ENCODE measurements around the gene TBX20.
"Not testable (repeated sequence)": the region's sequence is repeated elsewhere in the genome, so short reads cannot be mapped to it uniquely, and the experiment has no call there.

- TF ChIP-seq EZH2 (IDR thresholded peaks at IDR 0.05; ENCODE audit: borderline replicate concordance); EZH2phosphoT487 (IDR thresholded peaks at IDR 0.05; ENCODE audit: low read depth, severe bottlenecking, unreplicated experiment): not testable (repeated sequence)
- TF ChIP-seq, protein P1, sequence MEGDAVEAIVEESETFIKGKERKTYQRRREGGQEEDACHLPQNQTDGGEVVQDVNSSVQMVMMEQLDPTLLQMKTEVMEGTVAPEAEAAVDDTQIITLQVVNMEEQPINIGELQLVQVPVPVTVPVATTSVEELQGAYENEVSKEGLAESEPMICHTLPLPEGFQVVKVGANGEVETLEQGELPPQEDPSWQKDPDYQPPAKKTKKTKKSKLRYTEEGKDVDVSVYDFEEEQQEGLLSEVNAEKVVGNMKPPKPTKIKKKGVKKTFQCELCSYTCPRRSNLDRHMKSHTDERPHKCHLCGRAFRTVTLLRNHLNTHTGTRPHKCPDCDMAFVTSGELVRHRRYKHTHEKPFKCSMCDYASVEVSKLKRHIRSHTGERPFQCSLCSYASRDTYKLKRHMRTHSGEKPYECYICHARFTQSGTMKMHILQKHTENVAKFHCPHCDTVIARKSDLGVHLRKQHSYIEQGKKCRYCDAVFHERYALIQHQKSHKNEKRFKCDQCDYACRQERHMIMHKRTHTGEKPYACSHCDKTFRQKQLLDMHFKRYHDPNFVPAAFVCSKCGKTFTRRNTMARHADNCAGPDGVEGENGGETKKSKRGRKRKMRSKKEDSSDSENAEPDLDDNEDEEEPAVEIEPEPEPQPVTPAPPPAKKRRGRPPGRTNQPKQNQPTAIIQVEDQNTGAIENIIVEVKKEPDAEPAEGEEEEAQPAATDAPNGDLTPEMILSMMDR (IDR thresholded peaks at IDR 0.05; ENCODE audit: poor library complexity): not testable (repeated sequence)
These were observed 86.7 kb downstream of the TBX20 start for GRCh38 chr7:35167158-35167557.

Data from hepatocyte (in vitro differentiated cells).